AG04449 (cell line): ENCODE data around the gene TAOK2.

ENCODE experiments used
- CTCF ChIA-PET: fragments of 350-600 bp; formaldehyde crosslinking; extraction: SDS; loops from one replicate; lab custom pipeline; 2021; ENCODE audit warnings: antibody characterized with exemption; lab: Yijun Ruan, JAX
- POLR2A ChIA-PET: fragments of 400-600, 350-600 bp; formaldehyde crosslinking; extraction: SDS; loops from one replicate; lab custom pipeline; 2020; ENCODE audit warnings: antibody characterized with exemption, inconsistent platforms; lab: Yijun Ruan, JAX
- DNase-seq: peaks from one replicate; pipeline ENCODE4 v3.0.0-alpha.2; 2010; ENCODE audit warnings: low read depth, low spot score
- H3K4me3 ChIP-seq: 2 replicates; pipeline ENCODE4 v1.5.1; 2011; ENCODE audit warnings: low read depth, mild to moderate bottlenecking, control low read depth, low read length
- CTCF ChIP-seq: IDR thresholded peaks from one replicate; pipeline ENCODE4 v1.5.1; 2011; ENCODE audit warnings: mild to moderate bottlenecking, moderate library complexity, low read length, control low read depth, inconsistent platforms; ENCODE audit not compliant: insufficient read depth; ENCODE audit errors: missing control alignments

TAOK2 gene

DNA sequence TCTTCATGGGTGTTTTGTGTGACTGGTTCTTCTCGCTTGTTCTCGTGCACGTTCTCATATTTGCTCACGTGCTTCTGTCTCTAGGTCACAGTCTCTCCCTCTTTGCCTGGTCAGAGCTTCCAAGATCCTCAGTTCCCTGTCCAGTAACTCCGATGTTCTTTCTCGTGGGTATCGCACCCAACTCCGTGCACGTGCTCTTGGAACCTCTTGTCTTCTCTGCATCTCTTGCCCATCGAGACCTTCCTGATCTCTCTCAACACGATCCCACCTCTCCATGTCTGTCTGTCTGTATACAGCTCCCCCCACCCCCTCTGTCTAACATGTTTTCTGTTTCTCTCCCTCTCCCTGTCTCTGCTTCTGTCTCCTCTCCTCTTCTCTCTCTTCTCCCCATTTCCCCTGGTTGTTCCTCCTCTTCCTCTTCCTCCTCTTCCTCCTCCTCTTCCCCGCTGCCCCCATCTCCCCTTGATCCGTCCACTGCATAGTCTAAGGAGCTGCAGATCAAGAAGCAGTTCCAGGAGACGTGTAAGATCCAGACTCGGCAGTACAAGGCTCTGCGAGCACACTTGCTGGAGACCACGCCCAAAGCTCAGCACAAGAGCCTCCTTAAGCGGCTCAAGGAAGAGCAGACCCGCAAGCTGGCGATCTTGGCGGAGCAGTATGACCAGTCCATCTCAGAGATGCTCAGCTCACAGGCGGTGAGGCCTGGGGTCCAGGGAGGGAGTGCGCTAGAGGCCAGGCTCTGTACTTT lies 15.6 kb downstream of the TAOK2 start:
- CTCF ChIA-PET: interaction anchor here (1.0 to 2.2 kb wide), 2 partner anchors 15 to 17 kb away, joined by 3 to 6 read pairs; no protein-coding TSS in a partner anchor
- no peak for DNase-seq
- POLR2A ChIA-PET: interaction anchor here (0.5 kb wide), 1 partner anchor 165 kb away, joined by 3 read pairs; no protein-coding TSS in a partner anchor
- no peak for TF ChIP-seq CTCF
- H3K4me3 ChIP-seq: no peak overlapping the region

GRCh38 chr16:29990034-29990433 lies 16.4 kb downstream of the TAOK2 start:
- TF ChIP-seq CTCF: no peak
- POLR2A ChIA-PET: interaction anchor here (0.5 to 1.3 kb wide), 2 partner anchors 73 to 165 kb away, joined by 3 read pairs; no protein-coding TSS in a partner anchor
- no peak for DNase-seq
- H3K4me3 ChIP-seq: no peak overlapping the region
- CTCF ChIA-PET: interaction anchor here (1.0 kb wide), 1 partner anchor 16 kb away, joined by 3 read pairs; no protein-coding TSS in a partner anchor

DNA sequence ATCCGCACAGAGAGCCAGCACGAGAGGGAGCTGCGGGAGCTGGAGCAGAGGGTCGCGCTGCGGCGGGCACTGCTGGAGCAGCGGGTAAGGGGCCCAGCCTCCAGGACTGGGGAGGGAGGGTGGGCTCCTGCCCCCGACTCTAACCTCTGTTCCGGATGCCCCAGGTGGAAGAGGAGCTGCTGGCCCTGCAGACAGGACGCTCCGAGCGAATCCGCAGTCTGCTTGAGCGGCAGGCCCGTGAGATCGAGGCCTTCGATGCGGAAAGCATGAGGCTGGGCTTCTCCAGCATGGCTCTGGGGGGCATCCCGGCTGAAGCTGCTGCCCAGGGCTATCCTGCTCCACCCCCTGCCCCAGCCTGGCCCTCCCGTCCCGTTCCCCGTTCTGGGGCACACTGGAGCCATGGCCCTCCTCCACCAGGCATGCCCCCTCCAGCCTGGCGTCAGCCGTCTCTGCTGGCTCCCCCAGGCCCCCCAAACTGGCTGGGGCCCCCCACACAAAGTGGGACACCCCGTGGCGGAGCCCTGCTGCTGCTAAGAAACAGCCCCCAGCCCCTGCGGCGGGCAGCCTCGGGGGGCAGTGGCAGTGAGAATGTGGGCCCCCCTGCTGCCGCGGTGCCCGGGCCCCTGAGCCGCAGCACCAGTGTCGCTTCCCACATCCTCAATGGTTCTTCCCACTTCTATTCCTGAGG lies 17.4 kb downstream of the TAOK2 start:
- CTCF ChIA-PET: interaction anchor here (1.5 kb wide), 1 partner anchor 14 kb away, joined by 3 read pairs; no protein-coding TSS in a partner anchor
- TF ChIP-seq CTCF: no peak
- POLR2A ChIA-PET: interaction anchor here (1.0 to 1.3 kb wide), 2 partner anchors 18 to 74 kb away, joined by 3 read pairs; no protein-coding TSS in a partner anchor

DNA sequence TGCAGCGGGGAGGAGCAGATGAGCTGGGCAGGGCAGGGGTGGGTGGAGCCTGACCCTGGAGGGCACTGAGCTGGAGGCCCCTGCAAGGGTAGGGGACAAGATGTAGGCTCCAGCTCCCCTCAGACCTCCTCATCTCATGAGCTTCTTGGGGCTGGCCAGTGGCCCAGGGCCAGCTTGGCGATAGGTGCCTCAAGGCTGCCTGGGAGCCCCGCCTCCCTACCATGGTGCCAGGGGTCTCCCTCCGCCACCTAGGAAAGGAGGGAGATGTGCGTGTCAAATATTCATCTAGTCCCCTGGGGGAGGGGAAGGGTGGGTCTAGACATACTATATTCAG lies 17.9 kb downstream of the TAOK2 start:
- CTCF ChIA-PET: interaction anchor here (1.5 kb wide), 1 partner anchor 14 kb away, joined by 3 read pairs; no protein-coding TSS in a partner anchor
- POLR2A ChIA-PET: interaction anchor here (1.0 to 1.3 kb wide), 2 partner anchors 18 to 74 kb away, joined by 3 read pairs; no protein-coding TSS in a partner anchor
- DNase-seq: no peak
- H3K4me3 ChIP-seq: no peak overlapping the region
- TF ChIP-seq CTCF: no peak

More for the DNA sequence above, 17.4 kb downstream of the TAOK2 start:
- no peak overlapping the region for H3K4me3 ChIP-seq
- DNase-seq: no peak

- ChIA-PET POLR2A (no interaction called here), CTCF (interaction anchor here (1.2 to 1.7 kb wide), 2 partner anchors 30 to 39 kb away, joined by 3 to 5 read pairs; partner anchors contain the start of gene TLCD3B)
- H3K4me3 ChIP-seq: no peak overlapping the region
- DNase-seq: no peak
- no peak for TF ChIP-seq CTCF
These were observed 18.8 kb downstream of the TAOK2 start for GRCh38 chr16:29992344-29992967.
